Measurements from ENCODE around the gene BANF2. TPM values are rescaled to one million over a fixed set of nuclear protein-coding genes. Genes with fewer than 3 reads are reported as not detected.

BANF2 gene
- total RNA-seq, 2 donors from 2014 or later: not detected

DNA sequence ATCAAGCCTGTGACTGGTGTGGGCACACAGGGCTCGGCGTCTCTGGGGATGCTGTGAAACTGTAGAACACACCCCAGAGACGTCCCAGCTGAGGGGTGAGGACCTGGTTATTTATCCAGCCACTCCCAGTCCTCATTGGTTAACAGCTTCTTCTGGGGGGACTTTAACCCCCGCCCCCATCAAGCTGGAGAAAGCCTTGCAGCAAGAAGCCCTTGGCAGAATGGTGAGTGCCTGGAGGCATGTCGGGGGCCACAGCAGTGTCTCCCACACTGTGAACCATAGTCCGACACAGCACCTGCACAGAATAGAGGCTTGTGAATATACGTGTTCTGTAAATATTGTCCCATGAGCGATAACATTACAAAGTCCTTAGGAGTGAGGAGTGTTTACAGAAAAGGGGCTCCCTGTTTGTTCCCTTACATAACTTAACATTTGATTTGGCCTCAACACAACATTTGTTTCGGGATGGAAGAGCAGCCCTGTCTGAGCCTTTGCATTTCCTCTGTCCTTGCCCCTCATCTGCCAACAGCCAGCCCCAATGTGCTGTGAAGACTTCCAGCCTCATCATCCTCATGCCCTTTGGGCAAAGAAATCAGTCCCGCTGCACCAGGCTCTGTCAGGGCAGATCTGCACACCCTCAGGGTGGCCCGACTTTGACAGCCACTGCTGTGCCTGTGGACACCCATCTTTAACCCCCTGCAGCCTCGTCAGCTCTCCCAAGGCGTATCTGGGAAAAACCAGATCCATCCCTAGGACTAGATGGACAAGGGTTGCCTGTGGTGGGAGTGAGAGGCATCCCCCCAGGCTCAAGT is 15.5 kb upstream of the BANF2 start:
- Mint-ChIP-seq H3K4me3 (no peak overlapping the region), H3K36me3 (ENCODE audit: low read depth) (no peaks in the 10 kb centered on the region), H3K4me1 (peaks cover 12% of the 10 kb centered on the region), H3K27me3 (peaks cover 29% of the 10 kb centered on the region), H3K27ac (no peak overlapping the region), H3K9me3 (no peaks in the 10 kb centered on the region)
- no peak for ATAC-seq (replicated peaks)

GRCh38 chr20:17685168-17685567 is 14.6 kb upstream of the BANF2 start:
- peaks cover 8% of the 10 kb centered on the region for H3K4me1 Mint-ChIP-seq
- H3K27me3 Mint-ChIP-seq: peaks cover 30% of the 10 kb centered on the region
- no peak overlapping the region for H3K4me3 Mint-ChIP-seq

DNA sequence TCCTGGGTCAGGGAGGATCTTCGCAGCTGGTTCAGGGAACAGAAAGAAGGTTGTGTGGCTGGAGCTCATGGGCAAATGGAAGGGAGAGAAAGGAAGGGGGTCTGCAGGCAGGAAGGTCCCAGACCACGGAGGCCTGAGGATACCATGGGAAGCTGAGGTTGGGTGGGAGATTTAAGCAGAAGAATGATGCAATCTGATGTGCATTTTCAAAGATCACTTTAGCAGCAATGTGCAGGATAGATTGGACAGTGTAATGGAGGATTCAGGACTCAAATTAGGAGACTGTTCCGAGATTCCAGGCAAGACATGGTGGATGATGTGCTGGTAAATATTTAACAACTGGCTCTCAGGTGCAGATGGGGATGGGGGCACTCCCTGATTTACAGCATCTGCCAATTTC is 12.0 kb upstream of the BANF2 start:
- Mint-ChIP-seq H3K4me3 (no peak overlapping the region), H3K9me3 (no peaks in the 10 kb centered on the region), H3K27ac (no peak overlapping the region), H3K36me3 (ENCODE audit: low read depth) (no peaks in the 10 kb centered on the region), H3K27me3 (peaks cover 46% of the 10 kb centered on the region), H3K4me1 (peaks cover 5% of the 10 kb centered on the region)
- ATAC-seq (replicated peaks): no peak

More at GRCh38 chr20:17685168-17685567, 14.6 kb upstream of the BANF2 start:
- H3K27ac Mint-ChIP-seq: no peak overlapping the region
- no peaks in the 10 kb centered on the region for H3K36me3 Mint-ChIP-seq (ENCODE audit: low read depth)
- ATAC-seq (replicated peaks): no peak
- no peaks in the 10 kb centered on the region for H3K9me3 Mint-ChIP-seq

GRCh38 chr20:17688965-17689364 is 10.8 kb upstream of the BANF2 start:
- Mint-ChIP-seq H3K27ac (no peak overlapping the region), H3K36me3 (ENCODE audit: low read depth) (no peaks in the 10 kb centered on the region), H3K9me3 (no peaks in the 10 kb centered on the region), H3K4me1 (no peaks in the 10 kb centered on the region), H3K4me3 (no peak overlapping the region), H3K27me3 (peaks cover 47% of the 10 kb centered on the region)
- ATAC-seq (replicated peaks): no peak

GRCh38 chr20:17690144-17690543 is 9.6 kb upstream of the BANF2 start:
- Mint-ChIP-seq H3K27ac (no peak overlapping the region), H3K27me3 (peaks cover 41% of the 10 kb centered on the region), H3K9me3 (no peaks in the 10 kb centered on the region), H3K4me3 (no peak overlapping the region), H3K4me1 (no peaks in the 10 kb centered on the region), H3K36me3 (ENCODE audit: low read depth) (no peaks in the 10 kb centered on the region)
- ATAC-seq (replicated peaks): no peak

GRCh38 chr20:17691758-17692157 is 8.0 kb upstream of the BANF2 start:
- Mint-ChIP-seq H3K4me1 (no peaks in the 10 kb centered on the region), H3K36me3 (ENCODE audit: low read depth) (no peaks in the 10 kb centered on the region), H3K9me3 (peaks cover 2% of the 10 kb centered on the region), H3K27ac (no peak overlapping the region), H3K4me3 (no peak overlapping the region), H3K27me3 (peaks cover 33% of the 10 kb centered on the region)
- no peak for ATAC-seq (replicated peaks)

DNA sequence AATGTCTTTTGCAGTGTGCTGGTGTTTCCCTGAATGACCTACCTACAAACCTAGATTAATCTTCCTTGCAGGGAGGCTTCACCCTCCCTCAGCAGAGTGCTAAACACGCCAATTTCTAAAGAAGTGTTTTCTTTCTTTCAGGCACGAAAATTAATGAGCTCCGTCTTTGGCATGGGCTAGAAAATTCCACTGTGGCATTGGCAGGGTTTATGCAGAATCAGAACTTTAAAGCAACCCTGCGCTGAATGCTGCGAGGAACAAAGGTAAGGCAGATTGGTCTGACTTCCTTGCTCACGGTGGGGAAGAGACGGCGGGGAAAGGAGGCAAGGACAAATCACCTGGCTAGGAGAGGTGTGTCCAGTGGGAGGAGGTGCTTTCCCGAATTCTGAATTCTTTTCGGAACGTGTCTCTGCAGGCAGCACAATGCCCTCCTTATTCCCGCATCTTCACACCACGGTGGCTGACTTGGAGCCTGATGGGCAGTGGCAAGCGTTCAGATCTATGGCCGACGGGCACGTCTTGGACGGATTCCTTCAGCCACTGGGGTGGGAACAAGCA is 6.2 kb upstream of the BANF2 start:
- Mint-ChIP-seq H3K9me3 (peaks cover 3% of the 10 kb centered on the region), H3K27ac (no peak overlapping the region), H3K4me1 (no peaks in the 10 kb centered on the region), H3K36me3 (ENCODE audit: low read depth) (no peaks in the 10 kb centered on the region), H3K27me3 (peaks cover 22% of the 10 kb centered on the region), H3K4me3 (no peak overlapping the region)
- ATAC-seq (replicated peaks): no peak

DNA sequence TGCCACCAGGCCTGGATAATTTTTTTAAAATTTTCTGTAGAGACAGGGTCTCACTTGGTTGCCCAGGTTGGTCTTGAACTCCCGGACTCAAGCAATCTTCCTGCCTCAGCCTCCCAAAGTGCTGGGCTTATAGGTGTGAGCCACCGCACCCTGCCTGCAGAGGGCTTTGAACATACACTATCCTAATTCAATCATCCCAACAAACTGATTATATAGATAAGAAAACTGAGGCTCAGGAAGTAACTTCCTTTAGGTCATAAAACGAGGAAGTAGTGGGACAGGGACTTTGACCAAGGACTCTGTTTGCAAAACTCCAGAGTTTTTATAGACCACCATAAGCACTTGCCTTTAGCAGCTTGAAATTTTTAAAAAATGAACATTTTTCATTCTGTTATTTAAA is 5.0 kb upstream of the BANF2 start:
- H3K27ac Mint-ChIP-seq: no peak overlapping the region
- peaks cover 22% of the 10 kb centered on the region for H3K27me3 Mint-ChIP-seq
- H3K36me3 Mint-ChIP-seq (ENCODE audit: low read depth): no peaks in the 10 kb centered on the region
- H3K4me3 Mint-ChIP-seq: no peak overlapping the region
- ATAC-seq (replicated peaks): no peak
- no peaks in the 10 kb centered on the region for H3K4me1 Mint-ChIP-seq
- H3K9me3 Mint-ChIP-seq: peaks cover 3% of the 10 kb centered on the region

DNA sequence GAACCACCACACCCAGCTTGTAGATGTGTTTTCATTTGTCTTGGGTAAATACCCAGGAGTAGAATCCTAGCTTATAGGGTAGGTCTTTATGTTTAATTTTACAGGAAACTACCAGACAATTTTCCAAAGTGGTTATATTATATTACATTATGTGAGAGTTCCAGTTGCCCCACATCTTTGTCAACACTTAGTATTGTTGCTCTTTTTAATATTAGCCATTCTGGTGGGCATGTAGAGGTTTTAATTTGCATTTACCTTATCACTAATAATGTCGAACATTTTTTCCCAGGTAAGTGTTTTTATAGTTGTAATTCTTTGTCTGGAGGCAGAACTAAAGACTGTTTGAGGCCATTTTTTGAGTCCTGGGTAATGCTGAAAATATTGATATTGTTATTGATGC is 3.5 kb upstream of the BANF2 start:
- no peaks in the 10 kb centered on the region for H3K36me3 Mint-ChIP-seq (ENCODE audit: low read depth)
- H3K9me3 Mint-ChIP-seq: peaks cover 3% of the 10 kb centered on the region
- ATAC-seq (replicated peaks): no peak
- H3K4me3 Mint-ChIP-seq: no peak overlapping the region
- H3K27me3 Mint-ChIP-seq: peaks cover 14% of the 10 kb centered on the region
- H3K27ac Mint-ChIP-seq: no peak overlapping the region
- H3K4me1 Mint-ChIP-seq: no peaks in the 10 kb centered on the region

DNA sequence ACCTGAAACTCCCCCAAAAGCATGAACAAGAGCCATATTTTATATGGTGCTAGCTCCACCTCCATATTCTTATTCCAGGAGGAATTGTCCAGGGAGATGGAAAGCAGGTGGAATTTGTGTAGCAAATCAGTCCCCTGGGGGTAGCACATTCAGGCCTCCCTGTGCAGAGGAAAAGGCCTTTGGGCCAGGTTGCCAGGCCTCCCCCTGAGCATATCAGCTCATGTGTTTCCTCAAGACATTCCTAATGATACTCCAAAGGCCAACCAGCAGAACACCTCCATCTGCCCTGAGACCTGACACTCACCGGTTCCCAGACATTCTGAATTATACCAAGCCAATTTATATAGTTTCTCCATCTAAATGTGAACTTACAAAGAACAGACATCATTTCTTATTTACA is 2.6 kb upstream of the BANF2 start:
- Mint-ChIP-seq H3K9me3 (peaks cover 3% of the 10 kb centered on the region), H3K27ac (no peak overlapping the region), H3K4me1 (no peaks in the 10 kb centered on the region), H3K36me3 (ENCODE audit: low read depth) (no peaks in the 10 kb centered on the region), H3K4me3 (no peak overlapping the region), H3K27me3 (peaks cover 7% of the 10 kb centered on the region)
- no peak for ATAC-seq (replicated peaks)

- Mint-ChIP-seq H3K9me3 (peaks cover 3% of the 10 kb centered on the region), H3K4me1 (no peaks in the 10 kb centered on the region), H3K27me3 (peaks cover 5% of the 10 kb centered on the region), H3K4me3 (no peak overlapping the region), H3K36me3 (ENCODE audit: low read depth) (no peaks in the 10 kb centered on the region), H3K27ac (no peak overlapping the region)
- no peak for ATAC-seq (replicated peaks)
Measured at GRCh38 chr20:17698384-17698783, 1.4 kb upstream of the BANF2 start.

- no peak for ATAC-seq (replicated peaks)
- Mint-ChIP-seq H3K4me1 (no peaks in the 10 kb centered on the region), H3K4me3 (no peak overlapping the region), H3K27me3 (peaks cover 3% of the 10 kb centered on the region), H3K9me3 (peaks cover 3% of the 10 kb centered on the region), H3K27ac (no peak overlapping the region), H3K36me3 (ENCODE audit: low read depth) (no peaks in the 10 kb centered on the region)
Measured at GRCh38 chr20:17700637-17701036, 871 bp downstream of the BANF2 start.

DNA sequence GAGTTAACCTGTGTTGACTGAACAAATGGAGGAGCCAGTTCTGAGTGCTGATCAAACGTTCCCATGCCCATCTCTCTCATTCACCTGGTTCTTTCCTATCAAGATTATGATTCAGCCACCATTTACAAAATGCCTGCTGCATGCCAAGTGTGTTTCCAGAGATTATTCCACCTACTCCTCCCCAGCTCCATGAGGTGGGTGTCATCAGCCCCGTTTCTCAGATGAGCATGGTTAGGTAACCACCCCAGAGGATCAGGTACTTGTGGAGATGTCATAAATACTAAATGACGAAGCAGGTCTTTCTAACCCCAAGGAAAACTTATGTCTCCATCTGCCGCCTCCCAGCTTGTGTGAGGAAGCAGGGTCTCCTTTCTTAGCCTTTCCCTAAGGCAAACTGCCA is 2.1 kb downstream of the BANF2 start:
- H3K36me3 Mint-ChIP-seq (ENCODE audit: low read depth): no peaks in the 10 kb centered on the region
- H3K27ac Mint-ChIP-seq: no peak overlapping the region
- ATAC-seq (replicated peaks): no peak
- no peak overlapping the region for H3K4me3 Mint-ChIP-seq
- no peaks in the 10 kb centered on the region for H3K27me3 Mint-ChIP-seq
- H3K9me3 Mint-ChIP-seq: peaks cover under 1% of the 10 kb centered on the region
- H3K4me1 Mint-ChIP-seq: no peaks in the 10 kb centered on the region

DNA sequence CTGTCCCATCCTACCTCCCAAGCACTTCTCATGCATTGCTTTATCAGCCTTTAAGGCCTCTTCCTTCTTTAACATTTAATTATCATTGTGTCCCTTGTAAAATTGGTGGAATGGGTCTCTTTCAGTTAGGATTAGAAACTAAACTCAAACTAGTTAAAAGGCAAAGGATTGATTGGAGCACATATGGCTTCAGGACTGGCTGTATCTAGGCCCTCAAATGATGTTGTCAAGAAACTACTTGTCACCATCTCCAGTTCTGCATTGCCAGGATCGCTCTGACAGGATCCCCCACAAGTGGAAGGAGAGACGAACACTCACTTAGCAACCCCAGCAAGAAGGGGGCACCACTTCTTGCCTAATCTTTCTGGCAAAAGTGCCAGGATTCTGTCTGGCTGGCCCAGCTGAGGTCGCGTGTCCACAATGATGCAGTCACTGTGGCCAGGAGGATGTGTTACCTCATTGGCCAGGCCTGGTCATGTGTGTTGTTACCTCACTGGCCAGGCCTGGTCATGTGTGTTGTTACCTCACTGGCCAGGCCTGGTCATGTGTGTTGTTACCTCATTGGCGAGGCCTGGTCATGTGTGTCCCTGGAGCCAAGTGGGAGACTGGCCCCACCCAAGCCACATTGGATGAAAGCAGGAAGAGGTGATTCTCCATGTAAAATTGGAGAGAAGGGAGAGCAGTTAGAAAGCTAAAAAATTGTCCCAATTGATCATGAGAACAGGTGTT is 5.0 kb downstream of the BANF2 start:
- Mint-ChIP-seq H3K4me1 (no peaks in the 10 kb centered on the region), H3K27me3 (no peaks in the 10 kb centered on the region), H3K9me3 (no peaks in the 10 kb centered on the region), H3K4me3 (no peak overlapping the region), H3K36me3 (ENCODE audit: low read depth) (no peaks in the 10 kb centered on the region), H3K27ac (no peak overlapping the region)
- peak; percentile 11 for ATAC-seq (replicated peaks)

DNA sequence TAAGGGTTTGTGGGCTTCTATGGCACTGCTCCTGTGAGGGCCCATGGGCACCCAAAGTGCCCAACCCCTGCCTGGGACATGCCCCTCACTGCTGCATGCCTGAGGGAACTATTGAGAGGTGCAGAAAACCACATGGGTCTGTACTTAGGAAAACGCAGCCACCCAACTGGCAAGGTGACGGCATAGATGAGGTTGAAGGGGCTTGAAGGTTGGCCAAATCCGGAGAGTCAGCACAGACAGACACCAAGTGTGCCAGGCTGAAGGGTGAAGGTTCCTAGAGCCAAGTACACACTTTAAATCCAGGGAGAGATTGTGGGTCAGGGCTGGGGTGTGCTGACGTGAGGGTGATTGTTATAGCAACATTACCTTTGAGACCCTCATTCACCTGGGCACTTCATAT is 6.2 kb downstream of the BANF2 start:
- no peak for ATAC-seq (replicated peaks)
- Mint-ChIP-seq H3K27ac (no peak overlapping the region), H3K27me3 (no peaks in the 10 kb centered on the region)

More for the DNA sequence above, 6.2 kb downstream of the BANF2 start:
- H3K9me3 Mint-ChIP-seq: no peaks in the 10 kb centered on the region
- no peaks in the 10 kb centered on the region for H3K4me1 Mint-ChIP-seq
- no peaks in the 10 kb centered on the region for H3K36me3 Mint-ChIP-seq (ENCODE audit: low read depth)
- no peak overlapping the region for H3K4me3 Mint-ChIP-seq
